ENCODE measurements around the gene STRAP. TPM values are rescaled to one million over a fixed set of nuclear protein-coding genes. Genes with fewer than 3 reads are reported as not detected.

Gene STRAP
- total RNA-seq, 1 donor from 2014 or later = 159 TPM

- Mint-ChIP-seq H3K36me3 (ENCODE audit: unreplicated experiment) (no peaks in the 10 kb centered on the region), H3K27ac (ENCODE audit: unreplicated experiment) (no peak overlapping the region), H3K4me1 (ENCODE audit: low read depth, unreplicated experiment) (no peaks in the 10 kb centered on the region), H3K9me3 (ENCODE audit: unreplicated experiment) (no peaks in the 10 kb centered on the region), H3K27me3 (ENCODE audit: unreplicated experiment) (no peaks in the 10 kb centered on the region), H3K4me3 (ENCODE audit: unreplicated experiment) (no peak overlapping the region)
- TF ChIP-seq CTCF (IDR thresholded peaks at IDR 0.05; ENCODE audit: partially characterized antibody, unreplicated experiment) = no peak
- DNase-seq = no peak
Measured at GRCh38 chr12:15851919-15852318, 30.3 kb upstream of the STRAP start.

GRCh38 chr12:15852383-15852782, 29.8 kb upstream of the STRAP start:
- H3K27ac Mint-ChIP-seq (ENCODE audit: unreplicated experiment) = no peak overlapping the region
- H3K4me3 Mint-ChIP-seq (ENCODE audit: unreplicated experiment) = no peak overlapping the region
- no peaks in the 10 kb centered on the region for H3K36me3 Mint-ChIP-seq (ENCODE audit: unreplicated experiment)
- TF ChIP-seq CTCF (IDR thresholded peaks at IDR 0.05; ENCODE audit: partially characterized antibody, unreplicated experiment) = no peak
- DNase-seq = no peak
- peaks cover under 1% of the 10 kb centered on the region for H3K9me3 Mint-ChIP-seq (ENCODE audit: unreplicated experiment)
- H3K27me3 Mint-ChIP-seq (ENCODE audit: unreplicated experiment) = no peaks in the 10 kb centered on the region
- no peaks in the 10 kb centered on the region for H3K4me1 Mint-ChIP-seq (ENCODE audit: low read depth, unreplicated experiment)

- H3K36me3 Mint-ChIP-seq (ENCODE audit: unreplicated experiment) = no peaks in the 10 kb centered on the region
- DNase-seq = no peak
- no peak overlapping the region for H3K4me3 Mint-ChIP-seq (ENCODE audit: unreplicated experiment)
- no peaks in the 10 kb centered on the region for H3K4me1 Mint-ChIP-seq (ENCODE audit: low read depth, unreplicated experiment)
- TF ChIP-seq CTCF (IDR thresholded peaks at IDR 0.05; ENCODE audit: partially characterized antibody, unreplicated experiment) = no peak
- H3K27ac Mint-ChIP-seq (ENCODE audit: unreplicated experiment) = no peak overlapping the region
- H3K27me3 Mint-ChIP-seq (ENCODE audit: unreplicated experiment) = no peaks in the 10 kb centered on the region
- H3K9me3 Mint-ChIP-seq (ENCODE audit: unreplicated experiment) = peaks cover 3% of the 10 kb centered on the region
Measured at GRCh38 chr12:15853877-15854276, 28.3 kb upstream of the STRAP start.

GRCh38 chr12:15854916-15855315, 27.3 kb upstream of the STRAP start:
- H3K9me3 Mint-ChIP-seq (ENCODE audit: unreplicated experiment) = peaks cover 3% of the 10 kb centered on the region

GRCh38 chr12:15855646-15856045, 26.5 kb upstream of the STRAP start:
- no peak for DNase-seq
- peaks cover 3% of the 10 kb centered on the region for H3K9me3 Mint-ChIP-seq (ENCODE audit: unreplicated experiment)
- no peaks in the 10 kb centered on the region for H3K4me1 Mint-ChIP-seq (ENCODE audit: low read depth, unreplicated experiment)
- no peak overlapping the region for H3K4me3 Mint-ChIP-seq (ENCODE audit: unreplicated experiment)
- no peak for TF ChIP-seq CTCF (IDR thresholded peaks at IDR 0.05; ENCODE audit: partially characterized antibody, unreplicated experiment)
- H3K36me3 Mint-ChIP-seq (ENCODE audit: unreplicated experiment) = no peaks in the 10 kb centered on the region
- H3K27me3 Mint-ChIP-seq (ENCODE audit: unreplicated experiment) = no peaks in the 10 kb centered on the region
- no peak overlapping the region for H3K27ac Mint-ChIP-seq (ENCODE audit: unreplicated experiment)

More at GRCh38 chr12:15854916-15855315, 27.3 kb upstream of the STRAP start:
- DNase-seq = no peak
- Mint-ChIP-seq H3K36me3 (ENCODE audit: unreplicated experiment) (no peaks in the 10 kb centered on the region), H3K27me3 (ENCODE audit: unreplicated experiment) (no peaks in the 10 kb centered on the region), H3K4me3 (ENCODE audit: unreplicated experiment) (no peak overlapping the region), H3K27ac (ENCODE audit: unreplicated experiment) (no peak overlapping the region), H3K4me1 (ENCODE audit: low read depth, unreplicated experiment) (no peaks in the 10 kb centered on the region)
- no peak for TF ChIP-seq CTCF (IDR thresholded peaks at IDR 0.05; ENCODE audit: partially characterized antibody, unreplicated experiment)
